GM23338 (cell line): ENCODE results near the gene UBAC2. TPM values are rescaled to one million over a fixed set of nuclear protein-coding genes. Genes with fewer than 3 reads are reported as not detected.

Experiments used
- ATAC-seq: fragments of 200-7000 bp; cut with Tn5 transposase; 3 replicates; pipeline ENCODE4 v1.9.1; 2020
- DNase-seq: peaks from one replicate; pipeline ENCODE4 v3.0.0-alpha.2; 2015; ENCODE audit warnings: low spot score
- H2AFZ ChIP-seq: fragments of 200-600 bp; sonication (generic); 2 replicates; pipeline ENCODE4 v1.8.0; 2016; ENCODE audit warnings: antibody characterized with exemption, mild to moderate bottlenecking, moderate library complexity
- H3F3A ChIP-seq: fragments of 200-600 bp; sonication (generic); replicated peaks from 2 replicates; pipeline ENCODE4 v1.8.0; 2017; ENCODE audit warnings: antibody characterized with exemption, mixed run types, low read depth
- H3K27ac ChIP-seq: fragments of 200-600 bp; sonication (generic); 2 replicates; pipeline ENCODE4 v1.6.1; 2016; ENCODE audit warnings: low read depth
- H3K27me3 ChIP-seq: fragments of 200-600 bp; sonication (generic); 2 replicates; pipeline ENCODE4 v1.8.0; 2016; ENCODE audit warnings: mild to moderate bottlenecking, mixed run types, moderate library complexity; ENCODE audit not compliant: insufficient read depth
- H3K36me3 ChIP-seq: fragments of 200-600 bp; sonication (generic); 2 replicates; pipeline ENCODE4 v1.8.0; 2016; ENCODE audit warnings: mild to moderate bottlenecking; ENCODE audit not compliant: insufficient read depth
- H3K4me1 ChIP-seq: fragments of 200-600 bp; sonication (generic); 2 replicates; pipeline ENCODE4 v1.8.0; 2016; ENCODE audit warnings: mild to moderate bottlenecking, moderate library complexity; ENCODE audit not compliant: insufficient read depth
- H3K4me2 ChIP-seq: fragments of 200-600 bp; sonication (generic); 2 replicates; pipeline ENCODE4 v1.7.1; 2017; ENCODE audit warnings: mixed run types
- H3K4me3 ChIP-seq: fragments of 200-600 bp; sonication (generic); 2 replicates; pipeline ENCODE4 v1.6.1; 2016; ENCODE audit warnings: mixed run types
- H3K79me2 ChIP-seq: fragments of 200-600 bp; sonication (generic); replicated peaks from 2 replicates; pipeline ENCODE4 v1.8.0; 2017; ENCODE audit warnings: mild to moderate bottlenecking; ENCODE audit not compliant: insufficient read depth
- H3K9me2 ChIP-seq: fragments of 200-600 bp; sonication (generic); 2 replicates; pipeline ENCODE4 v1.8.0; 2017; ENCODE audit not compliant: insufficient read depth
- H4K20me1 ChIP-seq: fragments of 200-600 bp; sonication (generic); replicated peaks from 2 replicates; pipeline ENCODE4 v1.8.0; 2017; ENCODE audit warnings: mild to moderate bottlenecking; ENCODE audit not compliant: insufficient read depth
- H3K27ac Mint-ChIP-seq: 2 replicates; pipeline ENCODE4 v1.8.0; 2020; ENCODE audit warnings: inconsistent platforms, mild to moderate bottlenecking, moderate library complexity, mixed read lengths
- H3K27me3 Mint-ChIP-seq: 3 replicates; pipeline ENCODE4 v1.8.0; 2022; ENCODE audit warnings: low read depth, mild to moderate bottlenecking, moderate library complexity, mixed read lengths, inconsistent platforms; ENCODE audit not compliant: insufficient read depth, poor library complexity
- H3K36me3 Mint-ChIP-seq: 3 replicates; pipeline ENCODE4 v1.8.0; 2021; ENCODE audit warnings: low read depth, mild to moderate bottlenecking, inconsistent platforms, moderate library complexity, mixed read lengths
- H3K4me1 Mint-ChIP-seq: 3 replicates; pipeline ENCODE4 v1.8.0; 2020; ENCODE audit warnings: mild to moderate bottlenecking, inconsistent platforms, mixed read lengths
- H3K4me3 Mint-ChIP-seq: 3 replicates; pipeline ENCODE4 v1.8.0; 2021; ENCODE audit warnings: moderate library complexity, mild to moderate bottlenecking, inconsistent platforms, mixed read lengths
- H3K9me3 Mint-ChIP-seq: 3 replicates; pipeline ENCODE4 v1.8.0; 2020; ENCODE audit warnings: moderate library complexity, mild to moderate bottlenecking, inconsistent platforms, mixed read lengths
- CTCF ChIP-seq, 2 experiments: fragments of 200-600 bp in 1 of 2; sonication (generic) in 1 of 2; conservative IDR thresholded peaks; 2 replicates each; pipeline versions ENCODE4 v1.5.1 to v1.6.1; 2016 to 2017; ENCODE audit warnings: antibody characterized with exemption in 2 of 2, low read depth in 2 of 2, mild to moderate bottlenecking in 2 of 2, moderate library complexity in 1 of 2
- ETS1 ChIP-seq: IDR thresholded peaks from 2 replicates; pipeline ENCODE4 v1.6.1; 2016; ENCODE audit warnings: antibody characterized with exemption
- EZH2 ChIP-seq: fragments of 200-600 bp; sonication (generic); IDR thresholded peaks from one replicate; pipeline ENCODE4 v1.8.0; 2017; ENCODE audit warnings: antibody characterized with exemption, mild to moderate bottlenecking, low read depth; ENCODE audit not compliant: unreplicated experiment
- EZH2phosphoT487 ChIP-seq: fragments of 200-600 bp; sonication (generic); IDR thresholded peaks from one replicate; pipeline ENCODE4 v1.8.1; 2018; ENCODE audit warnings: antibody characterized with exemption; ENCODE audit not compliant: unreplicated experiment
- JUNB ChIP-seq: IDR thresholded peaks from one replicate; pipeline ENCODE4 v1.6.1; 2016; ENCODE audit warnings: antibody characterized with exemption; ENCODE audit not compliant: unreplicated experiment
- NANOG ChIP-seq: IDR thresholded peaks from 2 replicates; pipeline ENCODE4 v1.6.1; 2016; ENCODE audit warnings: antibody characterized with exemption, borderline replicate concordance
- REST ChIP-seq: IDR thresholded peaks from one replicate; pipeline ENCODE4 v1.6.1; 2018; ENCODE audit warnings: antibody characterized with exemption; ENCODE audit not compliant: unreplicated experiment
- STAT1 ChIP-seq: IDR thresholded peaks from one replicate; pipeline ENCODE4 v1.6.1; 2016; ENCODE audit warnings: antibody characterized with exemption; ENCODE audit not compliant: unreplicated experiment
- ZNF114 ChIP-seq: fragments of 250-450 bp; sonication (Bioruptor Pico); IDR thresholded peaks from 2 replicates; pipeline ENCODE4 v1.5.0; 2020; ENCODE audit warnings: mild to moderate bottlenecking, moderate library complexity
- ZNF331 ChIP-seq: fragments of 250-450 bp; sonication (Bioruptor Pico); IDR thresholded peaks from 2 replicates; pipeline ENCODE4 v1.5.0; 2020; ENCODE audit warnings: low read depth, mild to moderate bottlenecking, moderate library complexity
- ZNF462 ChIP-seq: fragments of 250-450 bp; sonication (Bioruptor Pico); IDR thresholded peaks from 2 replicates; pipeline ENCODE4 v1.5.0; 2020; ENCODE audit warnings: mild to moderate bottlenecking, moderate library complexity
- polyA plus RNA-seq: library from polyadenylated mRNA; unstranded; fragments of >200 nt; fragmentation: Nextera tagmentation; extraction: Ambion mirVana; gene quantifications from 2 replicates; pipeline ENCODE4 v1.2.1, GENCODE V29; 2016
- total RNA-seq: library from RNA; depleted of rRNA; stranded (reverse); fragments of >200 nt; shearing (Covaris generic); gene quantifications from 2 replicates; pipeline ENCODE4 v1.2.3, GENCODE V29; 2014

Gene UBAC2
- total and polyA plus RNA-seq, 2 experiments from 2014 or later = 37.9 to 76.9 TPM

- H3K4me1 ChIP-seq = peaks cover 5% of the 10 kb centered on the region
- DNase-seq = no peak
- Mint-ChIP-seq H3K9me3 (no peaks in the 10 kb centered on the region), H3K36me3 (peaks cover 11% of the 10 kb centered on the region; the same call in 2 of the 3 replicates), H3K27ac (peak overlapping the region; percentile 6; the same call in 1 of the 2 replicates), H3K4me3 (no peak overlapping the region), H3K27me3 (peaks cover 2% of the 10 kb centered on the region), H3K4me1 (peaks cover 11% of the 10 kb centered on the region)
- no peaks in the 10 kb centered on the region for H3F3A ChIP-seq
- ATAC-seq = peak; percentile 49
- no peaks in the 10 kb centered on the region for H3K36me3 ChIP-seq
- no peak overlapping the region for H3K4me3 ChIP-seq
- peaks cover 3% of the 10 kb centered on the region; the same call in 1 of the 2 replicates for H4K20me1 ChIP-seq
- H3K27ac ChIP-seq = peak overlapping the region; percentile 40; the same call in 1 of the 2 replicates
- no peaks in the 10 kb centered on the region for H3K9me2 ChIP-seq
- TF ChIP-seq JUNB = no peak
- no peak for TF ChIP-seq ZNF114
- TF ChIP-seq EZH2phosphoT487 = no peak
- no peak for TF ChIP-seq ZNF331
- no peak for TF ChIP-seq STAT1
- no peak for TF ChIP-seq EZH2
- no peak for TF ChIP-seq REST
- TF ChIP-seq ETS1 = no peak
- TF ChIP-seq CTCF (conservative IDR thresholded peaks at IDR 0.05; ENCODE audit: low read depth in 2 of 2) = no peak
- no peak for TF ChIP-seq NANOG
- no peak for TF ChIP-seq ZNF462
- no peaks in the 10 kb centered on the region for H3K27me3 ChIP-seq
- no peak overlapping the region for H2AFZ ChIP-seq
- 0 out of 2 replicates have a peak, but pooled peaks cover 6% of the 10 kb centered on the region for H3K79me2 ChIP-seq
- H3K4me2 ChIP-seq = no peak overlapping the region
Observed at GRCh38 chr13:99367106-99367616, 166.5 kb downstream of the UBAC2 start.
